ENCODE data around the gene CREB5.

- TF ChIP-seq POLR2AphosphoS5 (IDR thresholded peaks at IDR 0.05; ENCODE audit: insufficient read depth, low read depth, low read length) = no peak
- TF ChIP-seq EZH2 (IDR thresholded peaks at IDR 0.05; ENCODE audit: borderline replicate concordance, low read depth, low read length, severe bottlenecking) = no peak
- no peak for TF ChIP-seq POLR2A (IDR thresholded peaks at IDR 0.05; ENCODE audit: low read depth, low read length)
These were observed 314.2 kb downstream of the CREB5 start for GRCh38 chr7:28726555-28726954.

Data from endothelial cell of umbilical vein (primary cell).